ENCODE measurements around the gene CEP95.

Gene CEP95

DNA sequence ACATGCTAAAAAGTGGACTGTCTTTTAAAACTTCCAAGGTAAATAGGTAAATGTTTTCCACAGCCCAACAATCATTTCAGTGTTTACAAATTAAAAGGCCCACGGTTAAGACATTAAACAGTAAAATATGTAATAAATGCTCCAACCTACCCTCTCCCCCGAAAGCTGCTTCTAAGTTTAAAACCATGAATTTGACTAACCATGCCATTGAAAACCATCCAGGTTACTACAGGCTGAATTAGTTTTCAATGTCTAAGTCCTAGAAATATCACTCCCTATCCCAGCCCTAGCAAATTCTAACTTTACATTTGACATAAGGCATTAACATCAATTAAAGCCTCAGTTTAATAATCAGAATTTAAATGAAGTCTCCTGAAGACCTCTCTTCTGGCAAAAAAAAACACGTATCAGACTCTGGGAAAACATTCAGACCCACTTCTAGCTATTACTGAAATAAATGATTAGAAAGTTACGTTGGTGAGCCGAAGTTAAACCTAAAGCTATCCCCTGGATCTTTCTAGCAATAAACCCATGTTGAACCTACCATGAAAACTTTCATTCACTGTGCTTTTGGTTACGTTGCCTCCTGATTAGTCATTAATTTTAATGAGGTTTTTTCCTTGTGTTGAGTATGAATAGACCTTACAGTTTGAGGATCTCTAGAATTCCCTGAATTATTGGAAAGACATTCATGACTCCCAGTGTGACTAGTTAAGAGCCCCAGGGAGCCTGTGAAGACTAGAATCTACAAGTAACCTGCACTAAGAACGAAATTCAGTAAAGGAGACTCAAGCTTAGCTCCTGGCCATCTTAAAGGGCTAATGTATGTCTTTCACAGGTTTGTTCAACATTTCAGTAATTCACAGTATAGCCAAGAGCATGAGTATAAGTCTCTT, 8.2 kb upstream of the CEP95 start:
- H4K20me1 ChIP-seq (ENCODE audit: insufficient read depth, low read length) = peaks cover 31% of the 10 kb centered on the region
- H3K27me3 ChIP-seq (replicated peaks; ENCODE audit: insufficient read depth, low read length) = no peaks in the 10 kb centered on the region
- 0 out of 2 replicates have a peak overlapping the region, but pooled peaks have one; percentile 89 for H3K4me3 ChIP-seq (ENCODE audit: low read length)
- no peaks in the 10 kb centered on the region for H3K9me2 ChIP-seq (replicated peaks; ENCODE audit: insufficient read depth, low read length)
- peaks cover 46% of the 10 kb centered on the region for H3K4me1 ChIP-seq (ENCODE audit: low read length)
- no peak overlapping the region for H2AFZ ChIP-seq (ENCODE audit: low read length)
- H3K27ac ChIP-seq (ENCODE audit: low read length) = peak overlapping the region; percentile 86; the same call in 1 of the 2 replicates
- no peak for DNase-seq
- peaks cover 69% of the 10 kb centered on the region for H3F3A ChIP-seq (ENCODE audit: insufficient read depth, low read length)
- peaks cover 33% of the 10 kb centered on the region for H3K36me3 ChIP-seq (replicated peaks; ENCODE audit: insufficient read depth, low read length)
- H3K9ac ChIP-seq (ENCODE audit: low read length) = peak overlapping the region; percentile 51; the same call in 1 of the 2 replicates
- H3K4me2 ChIP-seq (ENCODE audit: low read depth, low read length) = peak overlapping the region; percentile 89; the same call in 1 of the 2 replicates
- H3K9me3 ChIP-seq (replicated peaks; ENCODE audit: insufficient read depth, low read length) = no peaks in the 10 kb centered on the region
- peaks cover 68% of the 10 kb centered on the region for H3K79me2 ChIP-seq (ENCODE audit: low read length)
- TF ChIP-seq EZH2 (optimal IDR thresholded peaks at IDR 0.05; ENCODE audit: low read depth, low read length) = no peak
- no peak for TF ChIP-seq EZH2phosphoT487 (IDR thresholded peaks at IDR 0.05; ENCODE audit: low read length)
- TF ChIP-seq, protein P1, sequence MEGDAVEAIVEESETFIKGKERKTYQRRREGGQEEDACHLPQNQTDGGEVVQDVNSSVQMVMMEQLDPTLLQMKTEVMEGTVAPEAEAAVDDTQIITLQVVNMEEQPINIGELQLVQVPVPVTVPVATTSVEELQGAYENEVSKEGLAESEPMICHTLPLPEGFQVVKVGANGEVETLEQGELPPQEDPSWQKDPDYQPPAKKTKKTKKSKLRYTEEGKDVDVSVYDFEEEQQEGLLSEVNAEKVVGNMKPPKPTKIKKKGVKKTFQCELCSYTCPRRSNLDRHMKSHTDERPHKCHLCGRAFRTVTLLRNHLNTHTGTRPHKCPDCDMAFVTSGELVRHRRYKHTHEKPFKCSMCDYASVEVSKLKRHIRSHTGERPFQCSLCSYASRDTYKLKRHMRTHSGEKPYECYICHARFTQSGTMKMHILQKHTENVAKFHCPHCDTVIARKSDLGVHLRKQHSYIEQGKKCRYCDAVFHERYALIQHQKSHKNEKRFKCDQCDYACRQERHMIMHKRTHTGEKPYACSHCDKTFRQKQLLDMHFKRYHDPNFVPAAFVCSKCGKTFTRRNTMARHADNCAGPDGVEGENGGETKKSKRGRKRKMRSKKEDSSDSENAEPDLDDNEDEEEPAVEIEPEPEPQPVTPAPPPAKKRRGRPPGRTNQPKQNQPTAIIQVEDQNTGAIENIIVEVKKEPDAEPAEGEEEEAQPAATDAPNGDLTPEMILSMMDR (IDR thresholded peaks at IDR 0.05; ENCODE audit: low read length) = no peak

DNA sequence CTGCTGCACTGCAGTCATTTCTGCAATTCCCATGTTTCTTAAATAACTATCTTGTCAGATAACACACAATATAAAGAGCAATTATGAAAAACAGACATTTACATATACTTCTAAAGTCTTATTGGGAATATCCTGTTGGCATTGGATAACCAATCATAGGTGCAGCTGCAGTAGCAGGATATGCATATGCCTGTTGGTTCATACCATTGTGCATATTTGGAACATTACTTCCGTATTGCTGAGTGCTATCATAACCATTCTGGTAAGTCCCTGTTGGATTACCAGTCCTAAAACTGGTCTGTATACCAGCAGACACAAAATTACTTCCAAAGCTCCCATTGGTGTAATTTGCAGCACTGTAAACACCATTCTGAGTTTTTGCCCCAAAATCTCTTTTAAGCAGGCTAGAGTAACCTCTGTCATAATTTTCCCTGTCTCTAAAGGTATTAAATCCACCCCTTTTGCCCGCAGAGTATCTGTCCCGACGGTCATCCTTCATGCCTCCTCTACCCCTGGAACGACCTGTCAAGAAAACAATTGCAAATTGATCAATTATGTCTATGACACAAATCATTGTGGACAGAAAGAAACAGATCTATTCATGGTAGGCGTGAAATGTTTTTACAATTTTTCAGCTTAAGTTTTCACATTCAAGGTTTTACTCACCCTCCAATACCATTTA, 6.8 kb upstream of the CEP95 start:
- Histone ChIP-seq H3K27me3 (replicated peaks; ENCODE audit: insufficient read depth, low read length) (no peaks in the 10 kb centered on the region), H4K20me1 (ENCODE audit: insufficient read depth, low read length) (peaks cover 45% of the 10 kb centered on the region), H3K9ac (ENCODE audit: low read length) (no peak overlapping the region), H2AFZ (ENCODE audit: low read length) (no peak overlapping the region), H3K9me3 (replicated peaks; ENCODE audit: insufficient read depth, low read length) (no peaks in the 10 kb centered on the region), H3K9me2 (replicated peaks; ENCODE audit: insufficient read depth, low read length) (no peaks in the 10 kb centered on the region), H3K27ac (ENCODE audit: low read length) (no peak overlapping the region), H3F3A (ENCODE audit: insufficient read depth, low read length) (peaks cover 82% of the 10 kb centered on the region), H3K4me3 (ENCODE audit: low read length) (no peak overlapping the region), H3K4me1 (ENCODE audit: low read length) (peaks cover 50% of the 10 kb centered on the region), H3K79me2 (ENCODE audit: low read length) (peaks cover 72% of the 10 kb centered on the region), H3K36me3 (replicated peaks; ENCODE audit: insufficient read depth, low read length) (peaks cover 45% of the 10 kb centered on the region), H3K4me2 (ENCODE audit: low read depth, low read length) (no peak overlapping the region)
- no peak for TF ChIP-seq EZH2phosphoT487 (IDR thresholded peaks at IDR 0.05; ENCODE audit: low read length)
- TF ChIP-seq, protein P1 (IDR thresholded peaks at IDR 0.05; ENCODE audit: low read length) = no peak
- TF ChIP-seq EZH2 (optimal IDR thresholded peaks at IDR 0.05; ENCODE audit: low read depth, low read length) = no peak
- DNase-seq = no peak

DNA sequence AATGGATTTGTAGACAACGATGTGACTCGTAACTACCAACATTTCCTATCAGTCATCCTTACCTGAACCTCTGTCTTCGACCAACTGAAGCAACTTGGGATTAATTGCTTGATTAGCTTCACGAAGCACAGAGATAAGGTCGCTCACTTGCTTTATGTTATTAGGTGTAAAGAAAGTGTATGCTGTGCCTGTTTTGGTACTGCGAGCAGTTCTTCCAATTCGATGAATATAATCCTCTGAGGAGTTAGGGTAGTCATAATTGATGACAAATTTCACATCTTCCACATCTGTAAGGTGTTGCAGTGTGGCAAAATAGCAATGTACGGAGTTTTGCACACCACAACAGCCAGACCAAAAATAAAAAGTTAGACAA, 6.3 kb upstream of the CEP95 start:
- Histone ChIP-seq H3K4me2 (ENCODE audit: low read depth, low read length) (no peak overlapping the region), H3K79me2 (ENCODE audit: low read length) (peaks cover 73% of the 10 kb centered on the region), H4K20me1 (ENCODE audit: insufficient read depth, low read length) (peaks cover 48% of the 10 kb centered on the region), H3K9me3 (replicated peaks; ENCODE audit: insufficient read depth, low read length) (no peaks in the 10 kb centered on the region), H3K9ac (ENCODE audit: low read length) (no peak overlapping the region), H2AFZ (ENCODE audit: low read length) (no peak overlapping the region), H3K36me3 (replicated peaks; ENCODE audit: insufficient read depth, low read length) (peaks cover 45% of the 10 kb centered on the region), H3K27ac (ENCODE audit: low read length) (no peak overlapping the region), H3F3A (ENCODE audit: insufficient read depth, low read length) (peaks cover 83% of the 10 kb centered on the region), H3K4me3 (ENCODE audit: low read length) (no peak overlapping the region), H3K27me3 (replicated peaks; ENCODE audit: insufficient read depth, low read length) (no peaks in the 10 kb centered on the region), H3K9me2 (replicated peaks; ENCODE audit: insufficient read depth, low read length) (no peaks in the 10 kb centered on the region), H3K4me1 (ENCODE audit: low read length) (peaks cover 50% of the 10 kb centered on the region)
- TF ChIP-seq EZH2 (optimal IDR thresholded peaks at IDR 0.05; ENCODE audit: low read depth, low read length) = no peak
- TF ChIP-seq, protein P1 (IDR thresholded peaks at IDR 0.05; ENCODE audit: low read length) = no peak
- no peak for TF ChIP-seq EZH2phosphoT487 (IDR thresholded peaks at IDR 0.05; ENCODE audit: low read length)
- no peak for DNase-seq

All from MM.1S (cell line).